ENCODE measurements around the gene PICALM. TPM values are rescaled to one million over a fixed set of nuclear protein-coding genes. Genes with fewer than 3 reads are reported as not detected.
"Not testable (repeated sequence)": the region's sequence is repeated elsewhere in the genome, so short reads cannot be mapped to it uniquely, and the experiment has no call there.

PICALM gene
- total RNA-seq, 1 donor from 2014 or later = 125 TPM

GRCh38 chr11:86116386-86116726 is 47.5 kb upstream of the PICALM start:
- no peak overlapping the region for H3K4me3 Mint-ChIP-seq (ENCODE audit: unreplicated experiment)
- H3K27ac Mint-ChIP-seq (ENCODE audit: unreplicated experiment) = no peak overlapping the region
- H3K27me3 Mint-ChIP-seq (ENCODE audit: unreplicated experiment) = peaks cover 2% of the 10 kb centered on the region
- no peak for DNase-seq (ENCODE audit: low spot score)
- TF ChIP-seq, protein P1, sequence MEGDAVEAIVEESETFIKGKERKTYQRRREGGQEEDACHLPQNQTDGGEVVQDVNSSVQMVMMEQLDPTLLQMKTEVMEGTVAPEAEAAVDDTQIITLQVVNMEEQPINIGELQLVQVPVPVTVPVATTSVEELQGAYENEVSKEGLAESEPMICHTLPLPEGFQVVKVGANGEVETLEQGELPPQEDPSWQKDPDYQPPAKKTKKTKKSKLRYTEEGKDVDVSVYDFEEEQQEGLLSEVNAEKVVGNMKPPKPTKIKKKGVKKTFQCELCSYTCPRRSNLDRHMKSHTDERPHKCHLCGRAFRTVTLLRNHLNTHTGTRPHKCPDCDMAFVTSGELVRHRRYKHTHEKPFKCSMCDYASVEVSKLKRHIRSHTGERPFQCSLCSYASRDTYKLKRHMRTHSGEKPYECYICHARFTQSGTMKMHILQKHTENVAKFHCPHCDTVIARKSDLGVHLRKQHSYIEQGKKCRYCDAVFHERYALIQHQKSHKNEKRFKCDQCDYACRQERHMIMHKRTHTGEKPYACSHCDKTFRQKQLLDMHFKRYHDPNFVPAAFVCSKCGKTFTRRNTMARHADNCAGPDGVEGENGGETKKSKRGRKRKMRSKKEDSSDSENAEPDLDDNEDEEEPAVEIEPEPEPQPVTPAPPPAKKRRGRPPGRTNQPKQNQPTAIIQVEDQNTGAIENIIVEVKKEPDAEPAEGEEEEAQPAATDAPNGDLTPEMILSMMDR (IDR thresholded peaks at IDR 0.05; ENCODE audit: unreplicated experiment) = no peak
- peaks cover 5% of the 10 kb centered on the region for H3K9me3 Mint-ChIP-seq (ENCODE audit: unreplicated experiment)
- H3K4me1 Mint-ChIP-seq (ENCODE audit: unreplicated experiment) = peaks cover 3% of the 10 kb centered on the region
- H3K36me3 Mint-ChIP-seq (ENCODE audit: low read depth, unreplicated experiment) = no peaks in the 10 kb centered on the region

DNA sequence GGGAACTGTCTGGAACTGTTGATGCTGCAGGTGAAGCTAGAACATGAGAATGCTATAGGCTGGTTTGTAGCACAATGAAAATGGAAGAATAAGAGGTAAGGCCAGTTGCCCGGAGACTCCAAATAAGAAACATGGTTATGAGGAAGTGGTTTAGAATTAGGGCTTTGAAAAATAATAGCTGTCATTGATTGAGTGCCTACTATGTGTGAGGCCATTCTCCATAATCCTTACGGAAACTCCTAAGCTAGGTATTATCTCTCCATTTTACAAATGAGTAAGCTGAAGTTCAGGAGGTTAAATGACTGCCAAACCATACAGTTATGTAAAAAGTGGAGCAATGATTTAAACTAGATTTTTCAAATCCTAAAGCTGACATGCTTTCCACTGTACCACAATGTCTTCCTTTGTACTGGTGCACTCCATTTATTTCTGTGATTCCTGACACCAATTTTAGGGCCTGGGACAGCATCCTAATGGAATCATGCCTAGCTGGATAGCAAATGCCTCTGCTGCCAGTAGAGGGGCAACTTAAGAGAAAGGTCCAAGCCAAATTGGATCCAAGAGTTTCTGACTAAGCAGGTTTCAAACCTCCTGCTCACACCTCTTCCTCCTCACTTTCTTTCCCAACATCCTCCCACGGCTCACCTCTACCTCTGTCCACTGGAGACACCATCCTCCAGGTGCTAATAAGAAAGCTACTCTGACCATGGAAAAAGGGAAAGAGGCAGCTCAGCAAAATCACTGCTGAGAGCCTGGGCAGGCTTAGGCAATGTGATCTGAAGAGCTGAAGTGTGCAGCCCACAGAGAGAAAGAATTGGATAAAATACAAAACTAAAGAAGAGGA is 46.9 kb upstream of the PICALM start:
- DNase-seq (ENCODE audit: low spot score) = no peak
- H3K9me3 Mint-ChIP-seq (ENCODE audit: unreplicated experiment) = peaks cover 5% of the 10 kb centered on the region
- H3K27me3 Mint-ChIP-seq (ENCODE audit: unreplicated experiment) = peaks cover 2% of the 10 kb centered on the region
- no peak overlapping the region for H3K27ac Mint-ChIP-seq (ENCODE audit: unreplicated experiment)
- TF ChIP-seq, protein P1 (IDR thresholded peaks at IDR 0.05; ENCODE audit: unreplicated experiment) = no peak
- H3K4me3 Mint-ChIP-seq (ENCODE audit: unreplicated experiment) = no peak overlapping the region
- H3K4me1 Mint-ChIP-seq (ENCODE audit: unreplicated experiment) = peaks cover 3% of the 10 kb centered on the region
- no peaks in the 10 kb centered on the region for H3K36me3 Mint-ChIP-seq (ENCODE audit: low read depth, unreplicated experiment)

GRCh38 chr11:86108890-86109638 is 40.2 kb upstream of the PICALM start:
- Mint-ChIP-seq H3K36me3 (ENCODE audit: low read depth, unreplicated experiment) (peaks cover 8% of the 10 kb centered on the region), H3K4me3 (ENCODE audit: unreplicated experiment) (no peak overlapping the region), H3K4me1 (ENCODE audit: unreplicated experiment) (peaks cover 13% of the 10 kb centered on the region), H3K27ac (ENCODE audit: unreplicated experiment) (no peak overlapping the region), H3K9me3 (ENCODE audit: unreplicated experiment) (peaks cover 10% of the 10 kb centered on the region), H3K27me3 (ENCODE audit: unreplicated experiment) (peaks cover 4% of the 10 kb centered on the region)
- TF ChIP-seq, protein P1 (IDR thresholded peaks at IDR 0.05; ENCODE audit: unreplicated experiment) = no peak
- DNase-seq (ENCODE audit: low spot score) = no peak

GRCh38 chr11:86108191-86108590 is 39.3 kb upstream of the PICALM start:
- TF ChIP-seq, protein P1 (IDR thresholded peaks at IDR 0.05; ENCODE audit: unreplicated experiment) = no peak
- Mint-ChIP-seq H3K4me1 (ENCODE audit: unreplicated experiment) (peaks cover 13% of the 10 kb centered on the region), H3K27ac (ENCODE audit: unreplicated experiment) (no peak overlapping the region), H3K9me3 (ENCODE audit: unreplicated experiment) (peaks cover 10% of the 10 kb centered on the region), H3K4me3 (ENCODE audit: unreplicated experiment) (no peak overlapping the region), H3K36me3 (ENCODE audit: low read depth, unreplicated experiment) (peaks cover 8% of the 10 kb centered on the region), H3K27me3 (ENCODE audit: unreplicated experiment) (peaks cover 3% of the 10 kb centered on the region)
- no peak for DNase-seq (ENCODE audit: low spot score)

GRCh38 chr11:86106916-86107315 is 38.0 kb upstream of the PICALM start:
- Mint-ChIP-seq H3K9me3 (ENCODE audit: unreplicated experiment) (peaks cover 6% of the 10 kb centered on the region), H3K4me3 (ENCODE audit: unreplicated experiment) (no peak overlapping the region), H3K27ac (ENCODE audit: unreplicated experiment) (no peak overlapping the region), H3K27me3 (ENCODE audit: unreplicated experiment) (peaks cover 3% of the 10 kb centered on the region), H3K36me3 (ENCODE audit: low read depth, unreplicated experiment) (peaks cover 8% of the 10 kb centered on the region), H3K4me1 (ENCODE audit: unreplicated experiment) (peaks cover 13% of the 10 kb centered on the region)
- TF ChIP-seq, protein P1 (IDR thresholded peaks at IDR 0.05; ENCODE audit: unreplicated experiment) = no peak
- no peak for DNase-seq (ENCODE audit: low spot score)

DNA sequence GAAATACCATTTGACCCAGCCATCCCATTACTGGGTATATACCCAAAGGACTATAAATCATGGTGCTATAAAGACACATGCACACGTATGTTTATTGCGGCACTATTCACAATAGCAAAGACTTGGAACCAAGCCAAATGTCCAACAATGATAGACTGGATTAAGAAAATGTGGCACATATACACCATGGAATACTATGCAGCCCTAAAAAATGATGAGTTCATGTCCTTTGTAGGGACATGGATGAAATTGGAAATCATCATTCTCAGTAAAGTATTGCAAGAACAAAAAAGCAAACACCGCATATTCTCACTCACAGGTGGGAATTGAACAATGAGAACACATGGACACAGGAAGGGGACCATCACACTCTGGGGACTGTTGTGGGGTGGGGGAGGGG is 37.1 kb upstream of the PICALM start:
- H3K4me1 Mint-ChIP-seq (ENCODE audit: unreplicated experiment) = peaks cover 13% of the 10 kb centered on the region
- not testable (repeated sequence) for H3K9me3 Mint-ChIP-seq (ENCODE audit: unreplicated experiment); H3K27ac Mint-ChIP-seq (ENCODE audit: unreplicated experiment); H3K4me3 Mint-ChIP-seq (ENCODE audit: unreplicated experiment); DNase-seq (ENCODE audit: low spot score); H3K36me3 Mint-ChIP-seq (ENCODE audit: low read depth, unreplicated experiment); H3K27me3 Mint-ChIP-seq (ENCODE audit: unreplicated experiment)

DNA sequence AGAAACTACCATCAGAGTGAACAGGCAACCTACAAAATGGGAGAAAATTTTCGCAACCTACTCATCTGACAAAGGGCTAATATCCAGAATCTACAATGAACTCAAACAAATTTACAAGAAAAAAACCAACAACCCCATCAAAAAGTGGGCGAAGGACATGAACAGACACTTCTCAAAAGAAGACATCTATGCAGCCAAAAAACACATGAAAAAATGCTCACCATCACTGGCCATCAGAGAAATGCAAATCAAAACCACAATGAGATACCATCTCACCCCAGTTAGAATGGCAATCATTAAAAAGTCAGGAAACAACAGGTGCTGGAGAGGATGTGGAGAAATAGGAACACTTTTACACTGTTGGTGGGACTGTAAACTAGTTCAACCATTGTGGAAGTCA is 36.7 kb upstream of the PICALM start:
- not testable (repeated sequence) for H3K27ac Mint-ChIP-seq (ENCODE audit: unreplicated experiment); H3K4me3 Mint-ChIP-seq (ENCODE audit: unreplicated experiment); H3K9me3 Mint-ChIP-seq (ENCODE audit: unreplicated experiment); DNase-seq (ENCODE audit: low spot score); H3K36me3 Mint-ChIP-seq (ENCODE audit: low read depth, unreplicated experiment); H3K27me3 Mint-ChIP-seq (ENCODE audit: unreplicated experiment)
- H3K4me1 Mint-ChIP-seq (ENCODE audit: unreplicated experiment) = peaks cover 13% of the 10 kb centered on the region
